DND-41 (cell line): ENCODE data around the gene ADCY9.

Experiments
- ATAC-seq: fragments of 200-7000 bp; cut with Tn5 transposase; 3 replicates; pipeline ENCODE4 v1.9.1; 2021; ENCODE audit warnings: low read depth; ENCODE audit not compliant: insufficient read depth
- DNase-seq: peaks from one replicate; pipeline ENCODE4 v3.0.0-alpha.2; 2020
- H2AFZ ChIP-seq: 2 replicates; pipeline ENCODE4 v1.6.0; 2012; ENCODE audit warnings: low read depth, low read length
- H3K27ac ChIP-seq: 2 replicates; pipeline ENCODE4 v1.5.1; 2012; ENCODE audit warnings: low read length, inconsistent platforms
- H3K27me3 ChIP-seq: fragments of 200-600 bp; sonication (generic); 2 replicates; pipeline ENCODE4 v1.6.0; 2012; ENCODE audit warnings: low read length, mild to moderate bottlenecking, inconsistent platforms; ENCODE audit not compliant: insufficient read depth, poor library complexity
- H3K36me3 ChIP-seq: 2 replicates; pipeline ENCODE4 v1.5.1; 2012; ENCODE audit warnings: low read length, inconsistent platforms; ENCODE audit not compliant: insufficient read depth
- H3K4me1 ChIP-seq: 2 replicates; pipeline ENCODE4 v1.5.1; 2012; ENCODE audit warnings: mild to moderate bottlenecking, low read length; ENCODE audit not compliant: insufficient read depth
- H3K4me2 ChIP-seq: 2 replicates; pipeline ENCODE4 v1.6.0; 2012; ENCODE audit warnings: mild to moderate bottlenecking, moderate library complexity, low read length, inconsistent platforms; ENCODE audit not compliant: insufficient read depth
- H3K4me3 ChIP-seq, 2 experiments: fragments of 200-600 bp in 1 of 2; shearing (Covaris generic) in 1 of 2; 2 replicates each; pipeline ENCODE4 v1.5.1; 2012 to 2016; ENCODE audit warnings: inconsistent platforms in 2 of 2, low read length in 2 of 2, mild to moderate bottlenecking in 2 of 2, low read depth in 1 of 2, moderate library complexity in 1 of 2
- H3K79me2 ChIP-seq: 2 replicates; pipeline ENCODE4 v1.6.0; 2012; ENCODE audit warnings: low read length, inconsistent platforms; ENCODE audit not compliant: insufficient read depth
- H3K9ac ChIP-seq: 2 replicates; pipeline ENCODE4 v1.6.0; 2012; ENCODE audit warnings: low read depth, mild to moderate bottlenecking, inconsistent platforms, low read length, moderate library complexity
- H3K9me3 ChIP-seq: 2 replicates; pipeline ENCODE4 v1.5.1; 2012; ENCODE audit warnings: low read length, moderate library complexity, mild to moderate bottlenecking, inconsistent platforms; ENCODE audit not compliant: insufficient read depth, severe bottlenecking
- H4K20me1 ChIP-seq: 2 replicates; pipeline ENCODE4 v1.6.0; 2012; ENCODE audit warnings: low read length; ENCODE audit not compliant: insufficient read depth
- EZH2 ChIP-seq: IDR thresholded peaks from 3 replicates; pipeline ENCODE4 v1.6.1; 2012; ENCODE audit warnings: borderline replicate concordance, low read depth, mild to moderate bottlenecking, moderate library complexity, low read length, inconsistent platforms; ENCODE audit not compliant: severe bottlenecking
- TF ChIP-seq, protein P1 (sequence below): IDR thresholded peaks from 2 replicates; pipeline ENCODE4 v1.5.1; 2012; ENCODE audit warnings: borderline replicate concordance, low read length, moderate library complexity, mild to moderate bottlenecking; ENCODE audit not compliant: poor library complexity, severe bottlenecking; ENCODE audit errors: extremely low read depth

The ADCY9 gene

DNA sequence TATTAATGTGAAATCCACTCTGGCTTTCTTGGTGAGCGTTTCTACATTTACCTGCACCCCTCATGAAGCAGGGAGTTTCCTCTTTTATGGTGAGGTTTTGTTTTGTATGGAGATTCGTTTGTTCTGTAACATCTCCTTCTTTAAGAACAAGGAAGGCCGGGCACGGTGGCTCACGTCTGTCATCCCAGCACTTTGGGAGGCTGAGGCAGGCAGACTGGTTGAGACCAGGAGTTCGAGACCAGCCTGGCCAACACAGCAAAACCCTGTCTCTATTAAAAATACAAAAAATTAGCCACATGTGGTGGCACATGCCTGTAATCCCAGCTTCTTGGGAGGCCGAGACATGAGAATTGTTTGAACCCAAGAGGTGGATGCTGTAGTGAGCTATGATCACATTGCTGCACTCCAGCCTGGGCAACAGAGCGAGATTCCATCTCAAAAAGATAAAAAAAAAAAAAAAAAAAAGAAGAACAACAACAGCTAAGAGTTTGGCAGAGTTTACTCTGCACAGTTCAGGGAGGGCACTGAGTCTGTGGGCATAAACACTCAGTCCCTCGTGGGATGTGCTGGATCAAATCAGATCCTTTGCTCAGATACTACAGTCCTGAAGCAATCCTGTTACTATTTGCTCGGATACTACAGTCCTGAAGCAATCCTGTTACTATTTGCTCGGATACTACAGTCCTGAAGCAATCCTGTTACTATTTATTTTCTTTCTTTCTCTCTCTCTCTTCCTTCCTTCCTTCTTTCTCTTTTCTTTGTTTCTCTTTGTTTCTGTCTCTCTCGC lies 28.9 kb downstream of the ADCY9 start:
- Histone ChIP-seq H3K79me2 (no peaks in the 10 kb centered on the region), H3K4me3 (no peak overlapping the region), H3K4me2 (no peak overlapping the region), H2AFZ (no peak overlapping the region), H3K36me3 (no peaks in the 10 kb centered on the region), H3K9ac (no peak overlapping the region), H3K4me1 (no peaks in the 10 kb centered on the region), H4K20me1 (0 out of 2 replicates have a peak, but pooled peaks cover 7% of the 10 kb centered on the region), H3K9me3 (no peaks in the 10 kb centered on the region), H3K27ac (no peak overlapping the region), H3K27me3 (peaks cover 13% of the 10 kb centered on the region)
- no peak for DNase-seq
- ATAC-seq, result no peak
- no peak for TF ChIP-seq EZH2
- TF ChIP-seq, protein P1, sequence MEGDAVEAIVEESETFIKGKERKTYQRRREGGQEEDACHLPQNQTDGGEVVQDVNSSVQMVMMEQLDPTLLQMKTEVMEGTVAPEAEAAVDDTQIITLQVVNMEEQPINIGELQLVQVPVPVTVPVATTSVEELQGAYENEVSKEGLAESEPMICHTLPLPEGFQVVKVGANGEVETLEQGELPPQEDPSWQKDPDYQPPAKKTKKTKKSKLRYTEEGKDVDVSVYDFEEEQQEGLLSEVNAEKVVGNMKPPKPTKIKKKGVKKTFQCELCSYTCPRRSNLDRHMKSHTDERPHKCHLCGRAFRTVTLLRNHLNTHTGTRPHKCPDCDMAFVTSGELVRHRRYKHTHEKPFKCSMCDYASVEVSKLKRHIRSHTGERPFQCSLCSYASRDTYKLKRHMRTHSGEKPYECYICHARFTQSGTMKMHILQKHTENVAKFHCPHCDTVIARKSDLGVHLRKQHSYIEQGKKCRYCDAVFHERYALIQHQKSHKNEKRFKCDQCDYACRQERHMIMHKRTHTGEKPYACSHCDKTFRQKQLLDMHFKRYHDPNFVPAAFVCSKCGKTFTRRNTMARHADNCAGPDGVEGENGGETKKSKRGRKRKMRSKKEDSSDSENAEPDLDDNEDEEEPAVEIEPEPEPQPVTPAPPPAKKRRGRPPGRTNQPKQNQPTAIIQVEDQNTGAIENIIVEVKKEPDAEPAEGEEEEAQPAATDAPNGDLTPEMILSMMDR, result no peak

DNA sequence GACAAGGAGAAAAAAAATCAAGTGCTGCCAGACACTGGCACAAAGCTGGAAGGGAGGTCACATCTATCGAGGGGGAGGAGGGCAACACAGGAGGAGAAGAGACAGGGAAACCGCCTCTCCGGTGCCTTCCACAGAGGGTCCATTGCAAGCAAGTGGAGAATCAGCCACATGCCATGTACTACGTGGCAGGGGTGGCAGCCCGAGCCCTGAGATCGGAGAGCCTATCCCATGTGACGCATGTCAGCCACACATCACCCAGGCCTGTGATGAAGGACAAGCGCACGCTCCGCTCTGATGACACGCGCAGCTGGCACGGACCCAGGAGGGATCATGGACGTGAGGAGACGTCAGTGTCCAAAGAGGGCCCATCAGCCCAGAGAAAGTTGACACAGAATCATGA lies 30.1 kb downstream of the ADCY9 start:
- Histone ChIP-seq H3K27me3 (peaks cover 14% of the 10 kb centered on the region), H3K4me1 (no peaks in the 10 kb centered on the region), H4K20me1 (0 out of 2 replicates have a peak, but pooled peaks cover 7% of the 10 kb centered on the region), H3K9ac (no peak overlapping the region), H2AFZ (no peak overlapping the region), H3K4me2 (no peak overlapping the region), H3K4me3 (no peak overlapping the region), H3K79me2 (no peaks in the 10 kb centered on the region), H3K27ac (no peak overlapping the region), H3K9me3 (no peaks in the 10 kb centered on the region), H3K36me3 (no peaks in the 10 kb centered on the region)
- no peak for TF ChIP-seq EZH2
- TF ChIP-seq, protein P1, result no peak
- ATAC-seq (no peak), DNase-seq (no peak)

DNA sequence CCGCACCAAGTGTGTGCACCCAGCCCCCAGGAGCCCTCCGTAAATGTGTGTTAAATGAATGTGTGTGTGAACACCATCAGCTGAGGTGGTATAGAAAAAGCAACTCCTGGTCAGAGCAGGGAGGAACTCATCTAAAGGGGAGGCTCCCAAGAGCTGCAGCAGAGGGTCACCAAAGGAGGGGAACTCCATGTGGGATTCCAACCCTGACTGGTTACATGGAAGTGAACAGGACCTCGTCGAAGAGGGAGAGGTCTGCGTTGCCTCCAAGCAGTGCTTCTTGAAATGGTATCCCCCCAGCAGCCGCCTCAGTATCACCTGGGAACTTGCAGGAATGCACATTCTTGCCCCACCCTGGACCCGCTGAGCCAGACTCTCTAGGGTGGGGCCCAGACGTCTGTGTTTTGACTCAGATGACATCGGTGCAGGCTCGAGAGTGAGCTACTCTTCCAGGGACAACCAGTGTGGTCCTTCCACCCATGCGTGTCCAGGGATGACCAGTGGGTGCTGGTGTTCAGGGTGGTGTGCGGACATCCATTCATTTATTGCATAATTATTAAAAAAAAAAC lies 30.8 kb downstream of the ADCY9 start:
- Histone ChIP-seq H3K36me3 (no peaks in the 10 kb centered on the region), H3K4me2 (no peak overlapping the region), H3K9me3 (no peaks in the 10 kb centered on the region), H4K20me1 (0 out of 2 replicates have a peak, but pooled peaks cover 7% of the 10 kb centered on the region), H3K4me1 (no peaks in the 10 kb centered on the region), H3K79me2 (no peaks in the 10 kb centered on the region), H3K27me3 (peaks cover 13% of the 10 kb centered on the region), H3K4me3 (no peak overlapping the region), H2AFZ (no peak overlapping the region), H3K9ac (no peak overlapping the region), H3K27ac (no peak overlapping the region)
- DNase-seq (no peak), ATAC-seq (no peak)
- TF ChIP-seq EZH2, result no peak
- TF ChIP-seq, protein P1, result no peak
